Natural killer cell (primary cell): Measurements from ENCODE around the gene GULP1. TPM values are rescaled to one million over a fixed set of nuclear protein-coding genes. Genes with fewer than 3 reads are reported as not detected.

Experiments
- ATAC-seq, 3 donors: fragments of 150-1000 bp in 2 of 3; fragments of 200-7000 bp in 1 of 3; cut with Tn5 transposase; 1 replicate in 1 of 3; 2 replicates in 2 of 3; pipeline ENCODE4 v1.10.0; 2021; ENCODE audit warnings: mild to moderate bottlenecking in 2 of 3, moderate library complexity in 2 of 3
- DNase-seq, 2 donors: peaks; one replicate each; pipeline versions ENCODE4 v3.0.0 to v3.0.0-alpha.2; 2013 to 2021; ENCODE audit warnings: mixed read lengths in 1 of 2
- H3K27ac ChIP-seq: one replicate; pipeline ENCODE4 v1.5.1; 2013; ENCODE audit warnings: mild to moderate bottlenecking, low read length
- H3K27me3 ChIP-seq: one replicate; pipeline ENCODE4 v1.6.1; 2013; ENCODE audit warnings: low read length; ENCODE audit not compliant: control insufficient read depth, insufficient read depth
- H3K36me3 ChIP-seq: one replicate; pipeline ENCODE4 v1.6.1; 2013; ENCODE audit warnings: low read length; ENCODE audit not compliant: control insufficient read depth, insufficient read depth
- H3K4me1 ChIP-seq: one replicate; pipeline ENCODE4 v1.6.1; 2013; ENCODE audit warnings: low read length; ENCODE audit not compliant: control insufficient read depth, insufficient read depth
- H3K4me3 ChIP-seq: one replicate; pipeline ENCODE4 v1.5.1; 2013; ENCODE audit warnings: low read length
- H3K9me3 ChIP-seq: one replicate; pipeline ENCODE4 v1.6.1; 2013; ENCODE audit warnings: low read length; ENCODE audit not compliant: control insufficient read depth, insufficient read depth
- H3K27ac Mint-ChIP-seq, 2 donors: one replicate each; pipeline ENCODE4 v1.8.0; 2022; ENCODE audit warnings: mild to moderate bottlenecking in 2 of 2, mixed read lengths in 2 of 2, moderate library complexity in 1 of 2
- H3K27me3 Mint-ChIP-seq, 2 donors: one replicate each; pipeline ENCODE4 v1.8.0; 2022; ENCODE audit warnings: low read depth in 2 of 2, mixed read lengths in 2 of 2
- H3K36me3 Mint-ChIP-seq: one replicate; pipeline ENCODE4 v1.8.0; 2022; ENCODE audit warnings: mixed read lengths
- H3K4me1 Mint-ChIP-seq, 2 donors: one replicate each; pipeline ENCODE4 v1.8.0; 2022; ENCODE audit warnings: mixed read lengths in 2 of 2
- H3K4me3 Mint-ChIP-seq: one replicate; pipeline ENCODE4 v1.8.0; 2022; ENCODE audit warnings: mild to moderate bottlenecking, moderate library complexity, mixed read lengths
- H3K9me3 Mint-ChIP-seq, 2 donors: one replicate each; pipeline ENCODE4 v1.8.0; 2022; ENCODE audit warnings: mixed read lengths in 2 of 2
- CTCF ChIP-seq: fragments of 200-600 bp; IDR thresholded peaks from one replicate; pipeline ENCODE4 v1.8.0; 2022; ENCODE audit warnings: antibody characterized with exemption
- WGBS: methylation state at CpG from one replicate; pipeline ENCODE4 v1.1.7; 2013; ENCODE audit warnings: missing lambda C conversion rate; ENCODE audit not compliant: insufficient coverage; 5-methylcytosine and 5-hydroxymethylcytosine counted together
- intact Hi-C: fragments of 100-400 bp; cut with micrococcal nuclease; formaldehyde crosslinking; loops from one replicate; pipeline ENCODE4 v1.14.2; 2022
- total RNA-seq, 4 donors: library from RNA; stranded (reverse); fragments of 120-200 nt in 1 of 4; gene quantifications; one replicate each; pipeline versions ENCODE4 v1.2.3 to v1.2.4, GENCODE V29; 2013 to 2022

GULP1 gene
- total RNA-seq, 3 donors from 2014 or later (not counting 1 experiment from before 2014, with no cell fraction given): not detected

- ATAC-seq: no peak
- DNase-seq: no peak
- intact Hi-C loops: no loop called here
- H3K9me3 Mint-ChIP-seq: peaks cover 3 to 8% of the 10 kb centered on the region in 2 donors
- H3K27me3 ChIP-seq: no peaks in the 10 kb centered on the region
- H3K4me1 Mint-ChIP-seq: no peaks in the 10 kb centered on the region
- no peak overlapping the region for H3K4me3 Mint-ChIP-seq
- H3K4me1 ChIP-seq: no peaks in the 10 kb centered on the region
- no peaks in the 10 kb centered on the region for H3K36me3 Mint-ChIP-seq
- H3K9me3 ChIP-seq: peaks cover 2% of the 10 kb centered on the region
- no peak overlapping the region for H3K4me3 ChIP-seq
- H3K27me3 Mint-ChIP-seq: no peaks in the 10 kb centered on the region
- no peak overlapping the region for H3K27ac ChIP-seq
- 91% methylated on average over 10 of the region's 10 CpGs for WGBS
- H3K27ac Mint-ChIP-seq: no peak overlapping the region
- no peaks in the 10 kb centered on the region for H3K36me3 ChIP-seq
- no peak for TF ChIP-seq CTCF
Measured at GRCh38 chr2:188276255-188276654, 15.4 kb upstream of the GULP1 start.

- no peaks in the 10 kb centered on the region for H3K27me3 ChIP-seq
- H3K4me3 ChIP-seq: no peak overlapping the region
- Mint-ChIP-seq H3K9me3 (peaks cover 6 to 11% of the 10 kb centered on the region in 2 donors), H3K27me3 (no peaks in the 10 kb centered on the region), H3K4me1 (no peaks in the 10 kb centered on the region), H3K27ac (no peak overlapping the region), H3K36me3 (no peaks in the 10 kb centered on the region), H3K4me3 (no peak overlapping the region)
- DNase-seq (no peak), ATAC-seq (no peak)
- H3K36me3 ChIP-seq: no peaks in the 10 kb centered on the region
- intact Hi-C loops: no loop called here
- TF ChIP-seq CTCF: no peak
- H3K27ac ChIP-seq: no peak overlapping the region
- H3K4me1 ChIP-seq: no peaks in the 10 kb centered on the region
- 82% methylated on average over 2 of the region's 5 CpGs for WGBS
- peaks cover 2% of the 10 kb centered on the region for H3K9me3 ChIP-seq
Measured at GRCh38 chr2:188277786-188278185, 13.9 kb upstream of the GULP1 start.

- H3K9me3 Mint-ChIP-seq: peaks cover 11 to 12% of the 10 kb centered on the region in 2 donors
- no peaks in the 10 kb centered on the region for H3K27me3 ChIP-seq
- no peak overlapping the region for H3K4me3 Mint-ChIP-seq
- H3K36me3 Mint-ChIP-seq: no peaks in the 10 kb centered on the region
- no peaks in the 10 kb centered on the region for H3K4me1 ChIP-seq
- no peak overlapping the region for H3K27ac Mint-ChIP-seq
- intact Hi-C loops: no loop called here
- H3K27me3 Mint-ChIP-seq: no peaks in the 10 kb centered on the region
- ATAC-seq: no peak
- TF ChIP-seq CTCF: no peak
- no peak overlapping the region for H3K4me3 ChIP-seq
- H3K36me3 ChIP-seq: no peaks in the 10 kb centered on the region
- H3K4me1 Mint-ChIP-seq: no peaks in the 10 kb centered on the region
- DNase-seq: no peak
- 82% methylated on average over 10 of the region's 11 CpGs for WGBS
- no peak overlapping the region for H3K27ac ChIP-seq
- no peaks in the 10 kb centered on the region for H3K9me3 ChIP-seq
Measured at GRCh38 chr2:188278388-188279092, 13.1 kb upstream of the GULP1 start.

- Histone ChIP-seq H3K4me3 (no peak overlapping the region), H3K27ac (no peak overlapping the region), H3K4me1 (no peaks in the 10 kb centered on the region), H3K27me3 (no peaks in the 10 kb centered on the region), H3K9me3 (no peaks in the 10 kb centered on the region), H3K36me3 (no peaks in the 10 kb centered on the region)
- Mint-ChIP-seq H3K27me3 (no peaks in the 10 kb centered on the region), H3K36me3 (no peaks in the 10 kb centered on the region), H3K4me3 (no peak overlapping the region), H3K9me3 (peaks cover 11 to 12% of the 10 kb centered on the region in 2 donors), H3K4me1 (no peaks in the 10 kb centered on the region), H3K27ac (no peak overlapping the region)
- WGBS: 54% methylated on average over 2 of the region's 2 CpGs
- ATAC-seq (no peak), DNase-seq (no peak)
- no peak for TF ChIP-seq CTCF
- intact Hi-C loops: no loop called here
Measured at GRCh38 chr2:188279093-188279445, 12.6 kb upstream of the GULP1 start.
